Fibroblast of the aortic adventitia (primary cell): ENCODE measurements around the gene TRMT10A. TPM values are rescaled to one million over a fixed set of nuclear protein-coding genes. Genes with fewer than 3 reads are reported as not detected.

Experiments used
- DNase-seq: peaks from one replicate; pipeline ENCODE4 v3.0.0-alpha.2; 2010; ENCODE audit warnings: low read depth
- H3K4me3 ChIP-seq: 2 replicates; pipeline ENCODE4 v1.5.1; 2011; ENCODE audit warnings: low read depth, mild to moderate bottlenecking, control low read depth, low read length, moderate library complexity
- total RNA-seq: library from RNA; depleted of rRNA; stranded (reverse); fragments of >200 nt; gene quantifications from 2 replicates; pipeline ENCODE4 v1.2.3, GENCODE V29; 2012; ENCODE audit warnings: low replicate concordance
- TF ChIP-seq, protein P1 (sequence below): IDR thresholded peaks from 2 replicates; pipeline ENCODE4 v1.5.1; 2011; ENCODE audit warnings: mild to moderate bottlenecking, low read length, control low read depth, inconsistent platforms; ENCODE audit not compliant: insufficient read depth

Gene TRMT10A
- total RNA-seq, 1 donor, result 8.9 TPM

DNA sequence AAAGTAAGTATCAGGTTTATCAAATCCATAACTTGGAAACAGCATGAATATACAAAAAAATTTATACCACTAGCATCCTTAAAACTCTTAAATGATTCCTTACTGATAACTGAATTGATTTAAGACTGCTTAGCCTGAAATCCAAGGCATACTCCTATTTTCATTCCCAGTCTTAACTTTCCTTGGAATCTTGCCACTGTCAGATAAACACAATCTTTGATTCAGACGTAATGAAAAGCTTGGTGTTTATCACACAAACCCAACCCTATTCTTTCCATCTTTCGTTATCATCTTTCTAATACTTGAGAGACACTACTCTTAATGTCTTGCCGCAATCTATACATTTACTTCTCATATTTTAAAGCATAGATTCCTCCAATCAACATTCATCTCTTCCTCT is 33.9 kb downstream of the TRMT10A start:
- TF ChIP-seq, protein P1, sequence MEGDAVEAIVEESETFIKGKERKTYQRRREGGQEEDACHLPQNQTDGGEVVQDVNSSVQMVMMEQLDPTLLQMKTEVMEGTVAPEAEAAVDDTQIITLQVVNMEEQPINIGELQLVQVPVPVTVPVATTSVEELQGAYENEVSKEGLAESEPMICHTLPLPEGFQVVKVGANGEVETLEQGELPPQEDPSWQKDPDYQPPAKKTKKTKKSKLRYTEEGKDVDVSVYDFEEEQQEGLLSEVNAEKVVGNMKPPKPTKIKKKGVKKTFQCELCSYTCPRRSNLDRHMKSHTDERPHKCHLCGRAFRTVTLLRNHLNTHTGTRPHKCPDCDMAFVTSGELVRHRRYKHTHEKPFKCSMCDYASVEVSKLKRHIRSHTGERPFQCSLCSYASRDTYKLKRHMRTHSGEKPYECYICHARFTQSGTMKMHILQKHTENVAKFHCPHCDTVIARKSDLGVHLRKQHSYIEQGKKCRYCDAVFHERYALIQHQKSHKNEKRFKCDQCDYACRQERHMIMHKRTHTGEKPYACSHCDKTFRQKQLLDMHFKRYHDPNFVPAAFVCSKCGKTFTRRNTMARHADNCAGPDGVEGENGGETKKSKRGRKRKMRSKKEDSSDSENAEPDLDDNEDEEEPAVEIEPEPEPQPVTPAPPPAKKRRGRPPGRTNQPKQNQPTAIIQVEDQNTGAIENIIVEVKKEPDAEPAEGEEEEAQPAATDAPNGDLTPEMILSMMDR, result no peak
- no peak overlapping the region for H3K4me3 ChIP-seq
- no peak for DNase-seq

DNA sequence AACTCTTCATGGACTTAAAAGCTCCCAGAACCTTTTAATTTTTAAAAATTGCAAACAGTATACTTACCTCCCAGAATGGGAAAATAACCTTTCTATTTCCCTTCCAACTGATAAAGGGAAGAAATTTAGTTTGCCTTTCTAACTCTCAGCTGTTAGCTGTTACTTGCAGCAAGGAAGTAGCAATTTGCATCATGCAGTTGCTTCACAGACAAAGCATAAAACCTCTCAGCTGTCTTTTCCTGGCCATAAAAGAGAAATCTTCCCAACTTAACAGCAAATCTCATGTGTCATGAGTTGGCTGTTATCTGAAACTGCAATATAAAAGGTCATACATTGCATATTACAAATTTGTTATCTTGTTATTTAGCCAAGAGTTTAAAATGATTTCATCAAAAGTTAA is 34.6 kb downstream of the TRMT10A start:
- TF ChIP-seq, protein P1, result no peak
- H3K4me3 ChIP-seq, result no peak overlapping the region
- peak; percentile 66 for DNase-seq

DNA sequence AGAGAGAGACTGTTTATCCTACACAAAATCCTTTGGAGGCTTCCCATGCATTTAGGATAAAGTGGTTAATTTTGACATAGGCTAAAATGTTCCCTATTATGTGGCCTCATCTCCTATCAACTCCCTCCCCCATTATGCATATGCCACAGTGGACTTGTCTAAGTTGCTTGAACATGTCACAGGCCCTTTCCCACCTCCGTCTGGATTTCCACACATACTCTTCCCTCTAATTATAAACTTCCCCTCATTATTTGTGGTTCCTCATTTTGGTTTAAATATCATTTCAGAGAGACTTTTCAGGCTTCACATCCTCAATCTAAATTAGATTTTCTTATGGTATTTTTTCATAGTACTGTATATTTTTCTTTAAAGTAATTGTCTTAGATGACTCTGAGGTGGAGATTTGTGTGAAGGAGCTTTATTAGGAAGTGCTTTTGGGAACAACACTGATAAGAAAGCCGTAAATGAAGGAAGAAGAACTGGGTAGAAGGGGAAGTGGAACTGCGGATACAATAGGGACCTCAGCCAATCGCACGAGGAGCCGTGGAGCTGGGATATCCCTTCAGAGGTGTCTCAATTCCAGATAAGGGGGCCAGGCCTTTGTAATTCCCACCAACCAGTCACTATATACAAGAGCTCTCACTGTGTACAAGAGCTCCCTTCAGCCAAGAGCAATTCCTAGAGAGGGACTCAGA is 45.1 kb downstream of the TRMT10A start:
- no peak for DNase-seq
- TF ChIP-seq, protein P1, result no peak
- no peak overlapping the region for H3K4me3 ChIP-seq

DNA sequence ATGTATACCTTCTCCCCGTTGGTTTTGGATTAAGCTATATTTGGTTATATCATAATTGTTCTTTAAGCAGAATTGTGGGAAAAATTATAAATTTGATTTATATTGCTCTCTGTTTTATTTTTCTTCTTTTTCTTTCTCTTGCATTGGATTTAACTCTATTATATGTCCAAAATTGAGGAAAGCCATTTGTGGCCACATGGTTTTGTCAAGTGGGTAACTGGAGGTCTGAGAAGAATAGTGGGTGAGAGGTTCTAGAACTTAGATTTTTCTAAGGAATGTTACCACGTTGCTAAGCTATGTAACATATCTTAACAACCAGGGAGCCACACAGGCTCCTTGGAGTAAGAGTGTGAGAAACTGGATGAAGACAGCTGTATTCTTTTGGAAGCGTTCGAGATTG is 53.1 kb downstream of the TRMT10A start, which contains the start of gene C4orf17:
TSS of gene C4orf17 (plus strand) at position 301 of the 400 bp plus-strand sequence. CDS start 2,061 bp downstream, outside the sequence.
- TF ChIP-seq, protein P1, result no peak
- no peak for DNase-seq
- H3K4me3 ChIP-seq, result no peak within 1 kb of the TSS

DNA sequence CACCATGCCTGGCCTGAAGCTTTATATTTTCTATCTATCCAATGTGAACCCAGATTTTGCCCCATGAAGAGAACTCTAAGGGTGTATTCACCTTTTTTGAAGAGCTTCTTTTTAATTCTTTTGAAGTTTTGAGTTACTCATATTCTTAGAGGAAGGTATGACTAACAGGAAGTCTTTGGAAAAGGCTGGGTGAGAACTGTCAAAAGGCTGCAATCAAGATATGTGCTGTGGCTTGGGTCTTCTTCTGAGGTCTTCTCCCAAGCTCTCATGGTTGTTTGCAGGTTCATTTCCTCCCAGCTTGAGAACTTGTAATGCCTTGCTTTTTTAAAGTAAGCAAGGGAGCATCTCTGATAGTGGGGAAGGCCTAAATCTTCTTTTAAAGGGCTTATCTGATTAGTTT is 56.1 kb downstream of the TRMT10A start:
- TF ChIP-seq, protein P1, result no peak
- DNase-seq, result no peak
- no peak overlapping the region for H3K4me3 ChIP-seq

DNA sequence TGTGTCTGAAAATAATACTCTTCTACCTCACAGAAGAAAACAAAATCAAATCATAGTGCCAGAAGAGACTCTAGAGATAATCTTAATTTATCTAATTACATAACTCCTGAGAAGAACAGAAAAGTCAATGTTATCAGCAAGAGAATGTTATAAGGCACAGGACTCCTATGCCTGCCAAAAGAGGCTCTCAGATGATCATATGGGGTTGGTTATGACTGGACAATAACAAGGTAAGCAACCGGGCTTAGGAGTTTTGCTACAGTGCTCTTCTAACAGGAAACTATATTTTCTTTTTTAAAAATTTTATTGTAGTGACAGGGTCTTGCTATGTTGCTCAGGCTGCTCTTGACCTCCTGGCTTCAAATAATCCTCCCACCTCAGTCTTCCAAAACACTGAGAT is 56.5 kb downstream of the TRMT10A start:
- no peak for DNase-seq
- no peak overlapping the region for H3K4me3 ChIP-seq
- TF ChIP-seq, protein P1, result no peak

DNA sequence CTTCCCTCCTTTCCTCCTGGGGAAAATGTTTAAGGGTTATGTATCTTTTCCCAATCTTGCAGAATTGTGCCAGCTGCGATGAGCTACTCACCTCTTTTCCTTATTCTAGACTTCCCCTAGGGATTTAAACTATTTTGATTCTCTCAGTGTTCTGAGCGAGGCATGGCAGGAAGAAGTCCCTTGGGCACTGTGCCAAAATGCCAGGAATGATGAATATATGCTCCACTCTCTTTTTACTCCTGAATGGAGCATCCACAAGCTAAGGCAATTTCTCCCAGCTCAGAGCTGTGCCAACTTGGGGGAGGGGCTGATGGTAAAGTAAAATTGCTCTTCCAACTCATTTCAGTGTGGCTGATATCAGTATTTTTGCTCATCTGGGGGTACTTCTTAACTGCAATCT is 57.1 kb downstream of the TRMT10A start:
- DNase-seq, result peak; percentile 12
- TF ChIP-seq, protein P1, result no peak
- no peak overlapping the region for H3K4me3 ChIP-seq
